T-cell (primary cell): Measurements from ENCODE around the gene GPSM1. TPM values are rescaled to one million over a fixed set of nuclear protein-coding genes. Genes with fewer than 3 reads are reported as not detected.

Experiments used
- ATAC-seq, 4 experiments: fragments of 200-7000 bp in 3 of 4; fragments of 150-1000 bp in 1 of 4; cut with Tn5 transposase; replicated peaks in 1 of 4; 1 replicate in 3 of 4; 2 replicates in 1 of 4; pipeline ENCODE4 v1.10.0; 2021; ENCODE audit warnings: moderate library complexity in 3 of 4, mild to moderate bottlenecking in 2 of 4, moderate number of reproducible peaks in 1 of 4
- CTCF ChIA-PET, 2 donors: fragments of 300-600 bp; sonication (Branson Sonifier 250); formaldehyde crosslinking; loops; one replicate each; lab custom pipeline; 2022; ENCODE audit warnings: antibody characterized with exemption in 2 of 2; lab: Charles Lee
- POLR2A ChIA-PET, 2 donors: fragments of 300-600 bp; sonication (Branson Sonifier 250); formaldehyde crosslinking; loops; one replicate each; lab custom pipeline; 2022; ENCODE audit warnings: antibody characterized with exemption in 2 of 2; lab: Charles Lee
- DNase-seq, 35 experiments: peaks; one replicate each; pipeline versions ENCODE4 v3.0.0 to v3.0.0-alpha.2; 2013 to 2023
- H3K27ac ChIP-seq: one replicate; pipeline ENCODE4 v1.5.1; 2013; ENCODE audit warnings: low read length
- H3K27me3 ChIP-seq, 2 experiments: replicated peaks in 1 of 2; 1 replicate in 1 of 2; 2 replicates in 1 of 2; pipeline versions ENCODE4 v1.6.1 to v1.7.0; 2013; ENCODE audit warnings: low read length in 1 of 2, mixed read lengths in 1 of 2; ENCODE audit not compliant: control insufficient read depth in 2 of 2, insufficient read depth in 2 of 2; ENCODE audit errors: extremely low read depth in 1 of 2
- H3K36me3 ChIP-seq, 2 donors: 1 replicate in 1 of 2; 2 replicates in 1 of 2; pipeline versions ENCODE4 v1.6.1 to v1.7.0; 2013; ENCODE audit warnings: low read length in 1 of 2; ENCODE audit not compliant: control insufficient read depth in 2 of 2, insufficient read depth in 1 of 2; ENCODE audit errors: extremely low read depth in 1 of 2
- H3K4me1 ChIP-seq, 2 experiments: 1 replicate in 1 of 2; 2 replicates in 1 of 2; pipeline versions ENCODE4 v1.6.1 to v1.7.0; 2013; ENCODE audit warnings: low read length in 2 of 2, mixed read lengths in 1 of 2; ENCODE audit not compliant: insufficient read depth in 2 of 2, control insufficient read depth in 1 of 2; ENCODE audit errors: extremely low read depth in 1 of 2
- H3K4me3 ChIP-seq, 2 donors: 1 replicate in 1 of 2; 2 replicates in 1 of 2; pipeline versions ENCODE4 v1.5.1 to v1.7.0; 2013; ENCODE audit warnings: mild to moderate bottlenecking in 2 of 2, low read length in 1 of 2, moderate library complexity in 1 of 2; ENCODE audit not compliant: control insufficient read depth in 1 of 2; ENCODE audit errors: extremely low read depth in 1 of 2
- H3K9me3 ChIP-seq: 2 replicates; pipeline ENCODE4 v1.7.0; 2013
- H3K27ac Mint-ChIP-seq, 2 donors: one replicate each; pipeline ENCODE4 v1.8.0; 2020 to 2021; ENCODE audit warnings: mild to moderate bottlenecking in 2 of 2, mixed read lengths in 2 of 2
- H3K27me3 Mint-ChIP-seq, 2 donors: one replicate each; pipeline ENCODE4 v1.8.0; 2021 to 2022; ENCODE audit warnings: mixed read lengths in 2 of 2
- H3K36me3 Mint-ChIP-seq: one replicate; pipeline ENCODE4 v1.8.0; 2021; ENCODE audit warnings: mixed read lengths
- H3K4me1 Mint-ChIP-seq, 3 donors: one replicate each; pipeline ENCODE4 v1.8.0; 2020 to 2022; ENCODE audit warnings: mixed read lengths in 3 of 3, mild to moderate bottlenecking in 1 of 3
- H3K4me3 Mint-ChIP-seq, 3 donors: one replicate each; pipeline ENCODE4 v1.8.0; 2020 to 2022; ENCODE audit warnings: mild to moderate bottlenecking in 3 of 3, mixed read lengths in 3 of 3, moderate library complexity in 3 of 3
- H3K9me3 Mint-ChIP-seq, 3 donors: one replicate each; pipeline ENCODE4 v1.8.0; 2020 to 2022; ENCODE audit warnings: mixed read lengths in 3 of 3
- WGBS: methylation state at CpG from one replicate; pipeline ENCODE4 v1.1.5; 2013; ENCODE audit warnings: missing lambda C conversion rate; ENCODE audit not compliant: insufficient coverage; 5-methylcytosine and 5-hydroxymethylcytosine counted together
- total RNA-seq, 35 experiments: library from RNA in 6 of 35; stranded (reverse) in 6 of 35; fragments of 120-200 nt in 1 of 35; gene quantifications; one replicate each; pipeline versions ENCODE4 v1.2.1 to v1.2.4 and lab custom pipeline; 2013 to 2026

Gene GPSM1
- total RNA-seq, 5 donors from 2014 or later (not counting 1 experiment from before 2014, with no cell fraction given): 8.6 to 11.5 (median 9.7) TPM

- no peaks in the 10 kb centered on the region for H3K4me1 Mint-ChIP-seq
- no peaks in the 10 kb centered on the region for H3K36me3 ChIP-seq
- CTCF ChIA-PET: no interaction called here
- H3K36me3 Mint-ChIP-seq: no peaks in the 10 kb centered on the region
- POLR2A ChIA-PET: no interaction called here
- no peaks in the 10 kb centered on the region for H3K9me3 ChIP-seq
- 85% methylated on average over 29 of the region's 30 CpGs for WGBS
- peaks cover 0 to 16% of the 10 kb centered on the region in 2 experiments for H3K27me3 ChIP-seq
- no peak overlapping the region for H3K27ac Mint-ChIP-seq
- H3K4me1 ChIP-seq: no peaks in the 10 kb centered on the region
- peaks cover 0 to 3% of the 10 kb centered on the region in 2 donors for H3K27me3 Mint-ChIP-seq
- H3K4me3 Mint-ChIP-seq: no peak overlapping the region
- ATAC-seq (no peak), DNase-seq (no peak)
- H3K9me3 Mint-ChIP-seq: no peaks in the 10 kb centered on the region
- no peak overlapping the region for H3K4me3 ChIP-seq
- H3K27ac ChIP-seq: no peak overlapping the region
Observed at GRCh38 chr9:136289651-136290507, 37.5 kb upstream of the GPSM1 start.

- no peaks in the 10 kb centered on the region for H3K4me1 Mint-ChIP-seq
- no peak overlapping the region for H3K4me3 ChIP-seq
- no peaks in the 10 kb centered on the region for H3K9me3 Mint-ChIP-seq
- no peak overlapping the region for H3K4me3 Mint-ChIP-seq
- H3K36me3 Mint-ChIP-seq: no peaks in the 10 kb centered on the region
- peaks cover 0 to 13% of the 10 kb centered on the region in 2 experiments for H3K27me3 ChIP-seq
- ATAC-seq: no peak
- H3K27ac Mint-ChIP-seq: no peak overlapping the region
- POLR2A ChIA-PET: no interaction called here
- H3K9me3 ChIP-seq: no peaks in the 10 kb centered on the region
- DNase-seq: no peak
- no peaks in the 10 kb centered on the region for H3K36me3 ChIP-seq
- H3K4me1 ChIP-seq: no peaks in the 10 kb centered on the region
- WGBS: 94% methylated on average over 27 of the region's 31 CpGs
- no peak overlapping the region for H3K27ac ChIP-seq
- CTCF ChIA-PET: interaction anchor here in 1 of 2 donors (0.6 kb wide), 1 partner anchor 376 kb away, joined by 6 read pairs; no protein-coding TSS in a partner anchor
- H3K27me3 Mint-ChIP-seq: peaks cover 0 to 3% of the 10 kb centered on the region in 2 donors
Observed at GRCh38 chr9:136290508-136291000, 36.8 kb upstream of the GPSM1 start.

GRCh38 chr9:136291306-136292025 is 35.9 kb upstream of the GPSM1 start:
- H3K36me3 Mint-ChIP-seq: no peaks in the 10 kb centered on the region
- 91% methylated on average over 19 of the region's 22 CpGs for WGBS
- H3K27ac Mint-ChIP-seq: no peak overlapping the region
- no peak for DNase-seq
- peaks cover 0 to 15% of the 10 kb centered on the region in 2 experiments for H3K27me3 ChIP-seq
- no peaks in the 10 kb centered on the region for H3K36me3 ChIP-seq
- CTCF ChIA-PET: no interaction called here
- no peak overlapping the region for H3K27ac ChIP-seq
- H3K4me3 Mint-ChIP-seq: no peak overlapping the region
- no peak for ATAC-seq
- H3K4me1 Mint-ChIP-seq: no peaks in the 10 kb centered on the region
- POLR2A ChIA-PET: no interaction called here
- H3K9me3 Mint-ChIP-seq: no peaks in the 10 kb centered on the region
- H3K9me3 ChIP-seq: no peaks in the 10 kb centered on the region
- H3K27me3 Mint-ChIP-seq: peaks cover 0 to 2% of the 10 kb centered on the region in 2 donors
- no peak overlapping the region for H3K4me3 ChIP-seq
- no peaks in the 10 kb centered on the region for H3K4me1 ChIP-seq

GRCh38 chr9:136292026-136292538 is 35.3 kb upstream of the GPSM1 start:
- Histone ChIP-seq H3K36me3 (no peaks in the 10 kb centered on the region), H3K4me3 (no peak overlapping the region), H3K9me3 (no peaks in the 10 kb centered on the region), H3K4me1 (no peaks in the 10 kb centered on the region), H3K27me3 (peaks cover 0 to 12% of the 10 kb centered on the region in 2 experiments), H3K27ac (no peak overlapping the region)
- ATAC-seq (no peak), DNase-seq (no peak)
- H3K27ac Mint-ChIP-seq: no peak overlapping the region
- H3K36me3 Mint-ChIP-seq: no peaks in the 10 kb centered on the region
- POLR2A ChIA-PET: no interaction called here
- H3K27me3 Mint-ChIP-seq: no peaks in the 10 kb centered on the region
- no peaks in the 10 kb centered on the region for H3K9me3 Mint-ChIP-seq
- CTCF ChIA-PET: no interaction called here
- 93% methylated on average over 13 of the region's 19 CpGs for WGBS
- H3K4me1 Mint-ChIP-seq: no peaks in the 10 kb centered on the region
- H3K4me3 Mint-ChIP-seq: no peak overlapping the region

- Mint-ChIP-seq H3K4me3 (no peak overlapping the region), H3K9me3 (no peaks in the 10 kb centered on the region), H3K27ac (no peak overlapping the region), H3K36me3 (no peaks in the 10 kb centered on the region), H3K4me1 (no peaks in the 10 kb centered on the region), H3K27me3 (no peaks in the 10 kb centered on the region)
- no peak for DNase-seq
- CTCF ChIA-PET: no interaction called here
- Histone ChIP-seq H3K27ac (no peak overlapping the region), H3K4me1 (no peaks in the 10 kb centered on the region), H3K36me3 (no peaks in the 10 kb centered on the region), H3K9me3 (no peaks in the 10 kb centered on the region), H3K27me3 (peaks cover 0 to 15% of the 10 kb centered on the region in 2 experiments), H3K4me3 (no peak overlapping the region)
- WGBS: 93% methylated on average over 34 of the region's 34 CpGs
- POLR2A ChIA-PET: no interaction called here
- ATAC-seq: no peak
Observed at GRCh38 chr9:136292591-136293448, 34.5 kb upstream of the GPSM1 start.
